Neural progenitor cell (in vitro differentiated cells): ENCODE data around the gene SLBP. TPM values are rescaled to one million over a fixed set of nuclear protein-coding genes. Genes with fewer than 3 reads are reported as not detected.

ENCODE experiments used
- DNase-seq: peaks from one replicate; pipeline ENCODE4 v3.0.0-alpha.2; 2016; ENCODE audit warnings: low spot score
- H2AFZ ChIP-seq: fragments of 200-600 bp; sonication (generic); replicated peaks from 2 replicates; pipeline ENCODE4 v1.6.1; 2016; ENCODE audit warnings: antibody characterized with exemption
- H3F3A ChIP-seq: fragments of 200-600 bp; sonication (generic); 2 replicates; pipeline ENCODE4 v1.6.1; 2016; ENCODE audit warnings: antibody characterized with exemption, low read depth
- H3K27ac ChIP-seq: fragments of 200-600 bp; sonication (generic); 2 replicates; pipeline ENCODE4 v1.5.1; 2016; ENCODE audit warnings: mild to moderate bottlenecking
- H3K27me3 ChIP-seq: fragments of 200-600 bp; sonication (generic); 2 replicates; pipeline ENCODE4 v1.6.1; 2016; ENCODE audit warnings: mild to moderate bottlenecking, moderate library complexity
- H3K36me3 ChIP-seq: fragments of 200-600 bp; sonication (generic); 2 replicates; pipeline ENCODE4 v1.5.1; 2016
- H3K4me1 ChIP-seq: fragments of 200-600 bp; sonication (generic); 2 replicates; pipeline ENCODE4 v1.6.1; 2016; ENCODE audit warnings: mixed run types
- H3K4me2 ChIP-seq: fragments of 200-600 bp; sonication (generic); 2 replicates; pipeline ENCODE4 v1.6.1; 2016
- H3K4me3 ChIP-seq: fragments of 200-600 bp; sonication (generic); 2 replicates; pipeline ENCODE4 v1.5.1; 2016
- H3K79me2 ChIP-seq: fragments of 200-600 bp; sonication (generic); 2 replicates; pipeline ENCODE4 v1.6.1; 2016; ENCODE audit warnings: low read depth
- H3K9ac ChIP-seq: fragments of 200-600 bp; sonication (generic); 2 replicates; pipeline ENCODE4 v1.6.1; 2016
- H3K9me3 ChIP-seq: fragments of 200-600 bp; sonication (generic); 2 replicates; pipeline ENCODE4 v1.5.1; 2016; ENCODE audit warnings: low read depth
- H4K20me1 ChIP-seq: fragments of 200-600 bp; sonication (generic); 2 replicates; pipeline ENCODE4 v1.6.1; 2016; ENCODE audit warnings: low read depth
- H3K27ac Mint-ChIP-seq: 3 replicates; pipeline ENCODE4 v1.8.0; 2021; ENCODE audit warnings: mixed read lengths
- H3K27me3 Mint-ChIP-seq: 2 replicates; pipeline ENCODE4 v1.8.0; 2022; ENCODE audit warnings: low read depth, mild to moderate bottlenecking, inconsistent platforms, moderate library complexity, mixed read lengths; ENCODE audit not compliant: insufficient read depth
- H3K36me3 Mint-ChIP-seq: 3 replicates; pipeline ENCODE4 v1.8.0; 2021; ENCODE audit warnings: mixed read lengths
- H3K4me1 Mint-ChIP-seq: 3 replicates; pipeline ENCODE4 v1.8.0; 2021; ENCODE audit warnings: mixed read lengths
- H3K4me3 Mint-ChIP-seq: 3 replicates; pipeline ENCODE4 v1.8.0; 2021; ENCODE audit warnings: mild to moderate bottlenecking, moderate library complexity, mixed read lengths
- H3K9me3 Mint-ChIP-seq: 3 replicates; pipeline ENCODE4 v1.8.0; 2020; ENCODE audit warnings: mixed read lengths
- CTCF ChIP-seq: fragments of 200-600 bp; sonication (generic); IDR thresholded peaks from 2 replicates; pipeline ENCODE4 v1.5.1; 2017; ENCODE audit warnings: antibody characterized with exemption, mild to moderate bottlenecking
- EZH2 ChIP-seq: fragments of 200-600 bp; sonication (generic); IDR thresholded peaks from 2 replicates; pipeline ENCODE4 v1.6.1; 2017; ENCODE audit warnings: antibody characterized with exemption, mild to moderate bottlenecking, moderate library complexity
- EZH2phosphoT487 ChIP-seq: fragments of 200-600 bp; sonication (generic); IDR thresholded peaks from 2 replicates; pipeline ENCODE4 v1.6.1; 2017; ENCODE audit warnings: antibody characterized with exemption
- total RNA-seq: library from RNA; depleted of rRNA; stranded (reverse); fragments of >200 nt; gene quantifications from 2 replicates; pipeline ENCODE4 v1.2.3, GENCODE V29; 2015; ENCODE audit warnings: low replicate concordance

SLBP gene
- total RNA-seq, 1 donor from 2014 or later, result 119 TPM

GRCh38 chr4:1759818-1760223 lies 47.7 kb upstream of the SLBP start:
- Mint-ChIP-seq H3K27me3 (peaks cover 9% of the 10 kb centered on the region), H3K4me1 (peaks cover 10% of the 10 kb centered on the region), H3K4me3 (no peak overlapping the region), H3K9me3 (no peaks in the 10 kb centered on the region), H3K36me3 (no peaks in the 10 kb centered on the region), H3K27ac (no peak overlapping the region)
- no peak for DNase-seq
- Histone ChIP-seq H4K20me1 (no peaks in the 10 kb centered on the region), H3K79me2 (no peaks in the 10 kb centered on the region), H3K9ac (no peak overlapping the region), H3K27me3 (peaks cover 26% of the 10 kb centered on the region), H3K4me3 (no peak overlapping the region), H3K9me3 (no peaks in the 10 kb centered on the region), H3K36me3 (no peaks in the 10 kb centered on the region), H3K4me1 (peaks cover 24% of the 10 kb centered on the region), H2AFZ (no peak overlapping the region), H3K4me2 (no peak overlapping the region), H3K27ac (no peak overlapping the region), H3F3A (peaks cover 12% of the 10 kb centered on the region)
- TF ChIP-seq CTCF, result no peak
- no peak for TF ChIP-seq EZH2
- no peak for TF ChIP-seq EZH2phosphoT487

GRCh38 chr4:1759170-1759817 lies 47.2 kb upstream of the SLBP start:
- no peaks in the 10 kb centered on the region for H3K79me2 ChIP-seq
- peaks cover 21% of the 10 kb centered on the region for H3K27me3 ChIP-seq
- Mint-ChIP-seq H3K27ac (peak overlapping the region; percentile 53), H3K9me3 (no peaks in the 10 kb centered on the region), H3K4me1 (peaks cover 10% of the 10 kb centered on the region), H3K27me3 (peaks cover 9% of the 10 kb centered on the region), H3K4me3 (no peak overlapping the region), H3K36me3 (no peaks in the 10 kb centered on the region)
- no peak overlapping the region for H3K4me2 ChIP-seq
- no peak overlapping the region for H3K27ac ChIP-seq
- no peak overlapping the region for H3K4me3 ChIP-seq
- DNase-seq, result peak; percentile 55
- no peaks in the 10 kb centered on the region for H3K9me3 ChIP-seq
- H3F3A ChIP-seq, result peaks cover 12% of the 10 kb centered on the region
- H2AFZ ChIP-seq, result no peak overlapping the region
- no peaks in the 10 kb centered on the region for H4K20me1 ChIP-seq
- no peak overlapping the region for H3K9ac ChIP-seq
- TF ChIP-seq EZH2phosphoT487 (no peak), CTCF (no peak), EZH2 (no peak)
- H3K4me1 ChIP-seq, result peaks cover 24% of the 10 kb centered on the region
- no peaks in the 10 kb centered on the region for H3K36me3 ChIP-seq

DNA sequence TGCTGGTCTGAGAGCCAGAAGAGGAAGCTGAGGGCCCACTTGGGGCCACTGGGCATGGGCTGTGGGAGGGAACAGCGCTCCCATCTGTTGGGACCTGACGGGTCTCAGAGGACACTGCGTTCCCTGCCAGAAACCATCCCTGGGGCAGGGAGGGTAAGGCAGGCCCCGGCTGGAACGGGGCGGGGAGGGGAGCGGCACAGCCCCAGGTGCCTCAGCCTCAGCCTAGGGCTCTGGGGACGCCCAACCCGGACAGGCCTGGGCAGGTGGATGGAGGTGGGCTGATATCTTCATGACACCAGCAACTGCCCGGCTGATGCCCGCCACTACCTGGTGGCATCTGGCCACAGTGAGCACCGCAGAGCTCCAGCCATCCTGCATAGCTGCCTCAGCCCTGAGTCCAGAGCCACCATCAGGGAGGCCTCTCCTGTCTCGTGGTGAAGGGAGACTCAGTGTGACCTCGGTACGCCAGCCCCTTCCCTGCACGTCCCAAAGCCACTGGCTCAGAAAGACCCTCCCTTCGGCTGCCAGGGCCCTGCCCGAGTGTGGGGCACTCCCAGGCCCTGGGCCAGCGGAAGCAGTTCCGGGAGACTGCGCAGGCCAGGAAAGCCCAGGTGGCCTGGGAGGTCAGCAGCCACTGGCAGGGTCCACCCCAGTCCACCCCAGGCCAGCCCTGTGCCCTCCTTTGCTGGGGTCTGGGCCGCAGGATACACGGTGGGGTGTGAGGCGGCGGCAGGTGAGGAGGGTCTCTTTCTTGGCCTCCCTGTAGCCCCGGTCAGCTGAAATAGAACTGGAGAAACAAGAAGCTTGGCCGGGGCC lies 46.4 kb upstream of the SLBP start:
- H3K36me3 ChIP-seq, result no peaks in the 10 kb centered on the region
- no peaks in the 10 kb centered on the region for H4K20me1 ChIP-seq
- no peak overlapping the region for H3K4me3 Mint-ChIP-seq
- no peaks in the 10 kb centered on the region for H3K9me3 ChIP-seq
- H2AFZ ChIP-seq, result no peak overlapping the region
- DNase-seq, result no peak
- H3K27ac ChIP-seq, result no peak overlapping the region
- peaks cover 12% of the 10 kb centered on the region for H3F3A ChIP-seq
- peaks cover 7% of the 10 kb centered on the region for H3K27me3 Mint-ChIP-seq
- H3K9me3 Mint-ChIP-seq, result no peaks in the 10 kb centered on the region
- H3K4me3 ChIP-seq, result no peak overlapping the region
- peaks cover 21% of the 10 kb centered on the region for H3K4me1 ChIP-seq
- no peaks in the 10 kb centered on the region for H3K36me3 Mint-ChIP-seq
- H3K27ac Mint-ChIP-seq, result no peak overlapping the region
- no peak overlapping the region for H3K9ac ChIP-seq
- H3K4me1 Mint-ChIP-seq, result peaks cover 7% of the 10 kb centered on the region
- H3K4me2 ChIP-seq, result no peak overlapping the region
- H3K79me2 ChIP-seq, result no peaks in the 10 kb centered on the region
- peaks cover 13% of the 10 kb centered on the region for H3K27me3 ChIP-seq
- no peak for TF ChIP-seq CTCF
- TF ChIP-seq EZH2phosphoT487, result no peak
- no peak for TF ChIP-seq EZH2
